Inferior parietal cortex (tissue), 1 donor: ENCODE results near the gene OGN.
A peak's percentile ranks its signal among the peaks of the same experiment; 100 is the strongest.

Experiments
- DNase-seq: peaks from one replicate; pipeline ENCODE4 v3.0.0-alpha.2; 2016; ENCODE audit errors: extremely low spot score

OGN gene

DNA sequence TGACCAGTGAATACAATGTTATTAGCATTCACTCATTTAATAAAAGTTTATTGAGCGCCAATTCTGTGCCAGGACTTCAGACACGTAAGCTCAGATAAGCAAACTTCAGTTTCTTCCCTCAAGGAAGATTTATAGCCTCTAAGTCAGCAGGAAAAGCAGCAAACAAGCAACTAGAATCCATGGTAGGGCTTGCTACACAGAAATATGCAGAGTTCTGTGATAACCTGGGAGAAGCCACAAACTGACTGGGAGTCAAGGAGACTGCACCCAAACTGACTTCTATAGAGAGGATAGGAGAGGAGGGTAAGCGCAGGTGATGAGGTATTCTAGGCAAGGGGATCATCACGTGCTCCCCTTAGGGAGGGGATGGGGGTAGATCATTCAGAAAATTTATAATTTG lies 1.4 kb upstream of the OGN start:
- DNase-seq = no peak

DNA sequence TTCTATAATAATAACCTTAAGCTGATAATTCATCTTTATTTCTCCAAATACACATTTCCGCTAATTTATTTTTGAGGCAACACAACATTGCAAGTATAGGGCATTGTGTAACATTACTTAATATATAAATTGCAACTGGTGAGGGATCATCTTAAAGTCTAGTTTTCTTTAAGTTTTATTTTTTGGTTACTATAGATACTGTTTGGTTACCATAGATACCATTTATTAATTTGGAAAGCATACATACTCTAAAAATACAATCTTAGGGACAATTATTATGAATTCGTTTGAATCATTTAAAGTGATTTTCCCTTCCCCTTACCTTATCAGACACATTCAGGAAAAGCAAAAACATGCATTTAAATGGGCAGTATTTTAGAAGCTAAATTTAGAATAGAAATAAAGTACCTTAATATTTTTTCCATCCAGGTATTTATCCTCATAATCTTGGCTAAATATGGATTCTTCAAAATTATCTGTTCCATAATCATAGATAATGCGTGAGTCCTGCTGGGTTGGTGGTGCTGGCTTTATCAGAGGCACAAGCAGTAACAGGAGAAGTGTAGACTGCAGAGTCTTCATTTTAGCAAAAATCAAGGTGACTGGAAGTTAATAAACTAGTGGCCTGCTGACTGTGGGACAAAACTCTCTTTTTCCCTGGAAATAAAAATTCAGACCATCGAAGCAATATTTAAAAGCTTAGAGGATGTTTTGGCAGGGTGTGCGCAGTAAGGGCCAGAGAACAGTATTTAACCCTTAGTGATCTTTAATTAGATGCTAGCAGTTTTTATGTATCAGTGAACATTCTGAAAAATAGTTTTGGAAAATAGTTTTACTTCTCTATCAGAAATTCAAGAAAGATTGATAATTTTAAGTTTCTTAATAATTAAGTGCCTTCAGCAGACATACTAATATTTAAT lies 1.3 kb downstream of the OGN start:
- DNase-seq = no peak

DNA sequence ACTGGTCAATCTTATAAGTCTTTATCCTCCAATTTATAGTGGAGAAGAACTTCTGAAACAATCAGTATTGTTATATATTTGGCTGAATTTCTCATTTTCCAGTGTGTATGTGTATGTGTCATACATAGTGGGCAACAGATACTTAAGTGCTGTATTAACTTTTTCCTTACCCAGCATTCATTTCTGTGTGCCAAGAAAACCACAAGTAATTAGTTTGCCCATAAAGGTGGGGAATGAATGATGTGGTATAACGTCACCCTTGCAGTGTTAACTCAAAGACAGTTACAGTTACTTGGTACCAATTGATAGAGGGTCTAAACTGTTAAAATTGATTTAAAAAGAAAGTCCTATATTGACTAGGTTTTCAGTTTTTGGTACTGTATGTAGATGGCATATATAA lies 2.0 kb downstream of the OGN start:
- DNase-seq = no peak

DNA sequence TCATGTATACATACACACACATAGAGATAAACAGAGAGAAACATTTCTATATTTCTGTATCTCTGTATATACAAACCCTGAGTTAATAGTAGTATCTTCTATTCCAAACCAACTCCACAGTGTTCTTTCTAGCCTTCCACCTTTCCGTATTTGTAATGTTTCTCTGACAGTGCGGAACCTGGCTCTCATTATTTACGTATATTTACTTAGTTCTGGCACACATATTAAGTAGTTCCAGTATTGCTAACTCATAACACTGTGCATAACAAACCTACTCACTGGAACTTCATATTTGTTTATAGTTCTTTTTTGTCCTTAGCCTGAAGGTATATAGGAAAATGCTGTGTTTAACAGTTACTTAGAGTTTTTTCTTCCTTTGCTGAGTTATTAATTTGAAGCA lies 6.5 kb downstream of the OGN start:
- no peak for DNase-seq

DNA sequence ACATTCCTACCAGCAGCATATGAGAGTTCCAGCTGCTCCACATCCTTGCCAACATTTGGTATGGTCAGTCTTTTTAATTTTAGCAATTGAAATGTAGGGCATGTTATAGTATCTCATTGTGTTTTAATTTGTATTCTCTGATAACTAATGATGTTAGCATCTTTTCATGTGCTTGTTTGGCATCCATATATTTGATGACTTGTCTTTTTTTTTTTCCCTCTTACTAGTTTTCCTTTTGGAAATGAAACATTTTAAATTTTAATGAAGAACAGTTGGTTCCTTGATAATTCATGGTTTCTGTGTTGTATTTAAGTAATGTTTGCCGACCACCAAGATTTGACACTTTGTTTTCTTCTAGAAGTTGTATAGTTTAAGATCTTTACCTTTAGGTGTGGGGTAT lies 8.8 kb downstream of the OGN start:
- no peak for DNase-seq

DNA sequence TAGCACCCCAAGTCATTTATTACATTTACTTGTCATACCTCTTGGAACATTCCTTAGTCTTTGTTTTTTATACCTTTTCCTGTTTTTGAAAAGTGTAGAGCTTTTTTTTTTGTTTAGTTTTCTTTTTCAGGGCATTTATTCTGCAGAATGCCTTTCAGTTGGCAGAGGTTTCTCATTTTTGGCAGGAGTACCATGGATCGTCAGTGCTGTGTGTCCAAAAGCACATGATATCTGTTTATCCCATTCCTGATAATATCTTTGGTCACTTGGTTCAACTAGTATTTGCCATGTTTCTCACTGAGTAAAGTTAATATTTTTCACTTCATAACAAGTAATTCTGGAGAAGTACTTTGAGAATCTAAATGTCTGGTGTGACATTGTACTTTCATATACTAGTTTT lies 10.7 kb downstream of the OGN start:
- DNase-seq = no peak

DNA sequence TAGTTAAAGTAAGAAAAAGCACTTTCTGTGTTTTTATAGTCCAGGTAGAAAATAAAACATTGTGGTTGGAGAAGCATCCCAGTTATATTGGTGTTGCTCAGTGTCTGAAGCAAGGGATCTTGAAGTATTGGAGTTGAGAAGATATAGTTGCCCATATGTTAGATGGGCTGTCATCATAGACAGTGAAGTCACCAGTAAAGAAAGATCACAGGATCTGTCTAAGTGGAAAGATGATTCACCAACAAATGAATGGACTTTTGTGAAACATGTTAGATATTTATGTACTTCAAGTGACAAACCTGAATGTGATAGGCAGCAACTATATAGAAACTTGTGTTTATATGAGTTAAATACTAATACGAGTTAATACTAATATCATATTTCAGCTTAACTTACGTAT lies 11.7 kb downstream of the OGN start:
- DNase-seq = no peak

DNA sequence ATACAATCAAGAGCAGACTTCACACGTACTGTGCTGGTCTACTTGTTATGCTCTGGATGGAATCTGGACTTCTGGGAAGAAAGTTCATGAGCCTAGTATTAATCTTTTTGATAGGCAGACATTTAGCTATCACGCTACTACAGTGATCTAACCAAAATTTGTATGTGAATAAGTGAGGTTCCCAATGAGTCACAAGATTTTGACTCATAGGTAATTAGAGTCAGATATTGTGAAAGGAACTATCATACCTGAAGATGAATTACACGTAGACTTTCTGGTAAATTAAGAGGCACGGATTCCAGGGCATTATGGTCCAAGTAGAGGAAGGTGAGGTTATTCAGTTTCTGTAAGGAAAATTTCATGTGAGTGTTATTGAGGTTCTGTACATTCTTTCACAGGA lies 18.4 kb downstream of the OGN start:
- DNase-seq = no peak

DNA sequence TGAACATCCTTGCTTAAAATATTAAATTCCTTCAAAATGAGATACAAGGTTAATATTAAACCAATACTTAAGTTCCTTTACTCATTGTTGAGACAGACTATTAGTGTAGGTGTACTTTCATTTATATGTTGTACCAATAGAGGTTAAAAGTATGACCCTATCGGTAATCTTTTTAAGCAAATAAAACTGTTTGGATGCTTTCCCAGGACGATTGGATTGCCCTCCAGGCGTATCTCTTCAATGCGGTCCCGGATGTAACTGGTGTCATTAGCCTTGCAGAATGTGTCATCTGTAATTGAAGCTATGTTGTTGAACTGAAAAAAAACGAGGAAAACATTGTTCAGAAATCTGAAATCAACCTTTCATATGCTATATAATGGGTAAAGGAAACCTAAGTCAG lies 18.9 kb downstream of the OGN start:
- DNase-seq = no peak

DNA sequence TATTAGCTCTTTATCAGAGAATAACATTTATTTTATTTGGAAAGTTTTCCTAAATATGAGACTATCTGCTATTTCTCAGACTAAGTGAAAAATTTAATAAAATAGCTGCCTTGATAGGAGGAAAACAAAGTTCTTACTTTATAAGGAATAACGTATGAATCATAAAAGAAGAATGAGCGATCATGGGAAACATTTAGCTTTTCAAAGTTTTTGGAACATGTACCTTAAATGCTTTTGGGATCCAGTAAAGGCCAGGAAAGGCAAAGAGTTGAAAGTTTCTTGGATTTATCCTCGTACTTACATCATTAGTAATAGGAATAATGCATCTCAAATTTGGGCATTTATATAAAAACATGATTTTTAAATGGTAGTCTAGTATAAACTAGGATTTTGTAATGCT lies 19.4 kb downstream of the OGN start:
- DNase-seq = no peak

DNA sequence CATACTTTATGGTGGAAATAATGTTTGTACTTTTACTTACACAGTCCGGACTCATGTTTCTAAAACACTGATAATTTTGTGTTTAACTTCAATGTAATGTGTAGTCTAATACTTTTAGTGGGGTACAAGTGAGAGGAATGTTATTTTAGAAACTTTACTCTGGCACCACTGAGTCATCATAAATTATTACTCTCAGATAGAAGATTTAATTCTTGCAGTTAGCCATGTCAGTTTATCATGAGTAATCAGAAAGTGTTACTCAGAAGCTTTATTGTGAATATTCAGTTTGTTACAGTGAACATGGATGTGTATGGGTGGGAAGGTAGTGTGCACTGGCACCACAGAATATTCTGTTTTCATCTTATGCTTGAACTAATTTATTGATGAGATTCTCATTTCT lies 20.0 kb downstream of the OGN start:
- DNase-seq = no peak

DNA sequence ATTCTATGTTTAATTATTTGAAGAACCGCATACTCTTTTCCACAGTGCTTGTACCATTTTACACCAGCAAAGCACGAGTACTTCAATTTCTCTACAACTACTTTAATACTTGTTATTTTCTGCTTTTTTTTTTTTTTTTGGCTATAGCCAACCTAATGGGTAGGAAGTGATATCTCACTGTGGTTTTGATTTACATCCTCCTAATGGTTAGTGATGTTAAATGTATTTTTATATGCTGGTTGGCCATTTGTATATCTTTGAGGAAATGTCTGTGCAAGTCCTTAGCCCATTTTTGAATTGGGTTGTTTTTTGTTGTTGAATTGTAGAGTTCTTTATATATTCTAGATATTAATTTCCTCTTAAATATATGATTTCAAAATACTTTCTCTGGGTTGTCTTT lies 22.6 kb downstream of the OGN start:
- no peak for DNase-seq

DNA sequence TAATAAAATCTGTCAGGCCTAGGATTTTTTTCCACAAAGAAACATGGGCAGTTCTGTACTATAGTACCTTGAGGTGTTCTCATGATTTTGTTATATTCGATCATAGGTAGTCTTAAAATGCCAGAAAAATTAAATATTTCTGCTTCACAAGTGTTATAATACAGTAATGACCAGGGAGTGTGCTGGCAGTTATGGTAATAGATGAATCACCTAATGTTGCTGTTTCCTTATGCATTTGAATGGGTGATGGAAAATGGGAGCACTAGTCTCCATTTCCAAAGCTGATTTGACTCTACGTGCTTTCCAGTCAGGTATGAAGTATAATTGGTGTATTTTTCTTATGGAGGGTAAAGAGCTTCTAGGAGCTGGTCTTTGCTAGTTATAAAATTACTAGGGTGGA lies 23.8 kb downstream of the OGN start:
- no peak for DNase-seq

DNA sequence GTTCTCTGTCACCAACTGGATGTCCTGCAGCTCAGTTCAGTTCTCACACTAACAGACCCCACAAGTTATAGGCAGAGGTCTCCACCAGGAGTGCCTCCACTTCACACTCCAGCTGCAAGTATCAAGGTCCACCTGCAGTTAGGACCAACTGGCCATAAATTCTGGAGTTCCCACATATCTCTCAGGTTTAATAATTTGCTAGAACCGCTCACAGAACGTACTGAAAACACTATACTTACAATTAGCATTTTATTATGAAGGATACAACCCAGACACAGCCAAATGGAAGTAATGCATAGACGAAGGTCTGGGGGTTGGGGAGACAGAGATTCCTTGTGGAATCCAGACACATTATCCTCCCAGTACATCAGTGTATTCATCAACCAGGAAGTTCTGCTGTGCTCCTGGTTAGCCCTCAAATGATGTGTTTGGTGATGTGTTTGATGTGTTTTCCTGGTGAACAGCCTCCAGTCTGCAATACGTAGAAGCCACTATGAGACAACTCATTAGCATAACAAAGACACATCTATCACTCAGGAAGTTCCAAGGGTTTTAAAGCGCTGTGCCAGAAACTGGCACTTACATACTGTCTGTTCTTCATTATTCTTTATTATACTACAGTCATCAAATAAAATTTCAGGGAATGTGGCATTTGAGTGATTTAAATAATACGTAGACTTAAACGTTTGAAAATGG lies 25.4 kb downstream of the OGN start:
- DNase-seq = no peak

DNA sequence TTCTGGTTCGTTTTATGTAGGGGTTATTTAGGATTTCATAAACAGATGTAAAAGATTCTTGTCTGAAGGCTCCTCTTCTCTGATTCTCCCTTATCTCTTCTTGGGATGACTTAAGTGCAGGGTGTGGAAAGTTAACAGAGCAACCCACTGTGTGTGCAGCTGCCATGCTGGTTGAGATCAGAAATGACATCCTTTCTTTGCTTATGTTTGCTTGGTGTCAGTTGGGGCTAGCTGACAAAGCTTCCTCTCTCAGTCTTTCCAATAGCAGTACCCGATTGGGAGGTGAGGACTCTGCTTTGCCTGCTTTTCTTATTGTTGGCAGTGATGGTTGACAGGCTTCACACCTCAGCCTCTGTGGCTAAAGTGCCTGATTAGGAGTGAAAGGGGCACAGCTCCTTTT lies 26.5 kb downstream of the OGN start:
- no peak for DNase-seq

DNA sequence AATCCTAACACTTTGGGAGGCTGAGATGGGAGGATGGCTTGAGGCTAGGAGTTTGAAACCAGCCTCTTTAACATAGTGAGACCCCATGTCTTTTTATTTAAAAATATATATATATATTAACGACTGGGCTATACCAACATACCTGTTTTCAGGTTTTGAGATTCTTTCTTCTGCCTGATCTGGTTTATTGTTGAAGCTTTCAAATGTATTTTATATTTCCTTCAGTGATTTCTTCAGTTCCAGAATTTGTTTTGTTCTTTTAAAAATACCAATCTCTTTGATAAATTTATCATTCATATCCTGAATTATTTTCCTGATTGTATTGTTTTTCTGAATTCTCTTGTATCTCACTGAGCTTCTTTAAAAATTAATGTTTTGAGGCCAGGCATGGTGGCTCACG lies 31.2 kb downstream of the OGN start:
- DNase-seq = no peak

DNA sequence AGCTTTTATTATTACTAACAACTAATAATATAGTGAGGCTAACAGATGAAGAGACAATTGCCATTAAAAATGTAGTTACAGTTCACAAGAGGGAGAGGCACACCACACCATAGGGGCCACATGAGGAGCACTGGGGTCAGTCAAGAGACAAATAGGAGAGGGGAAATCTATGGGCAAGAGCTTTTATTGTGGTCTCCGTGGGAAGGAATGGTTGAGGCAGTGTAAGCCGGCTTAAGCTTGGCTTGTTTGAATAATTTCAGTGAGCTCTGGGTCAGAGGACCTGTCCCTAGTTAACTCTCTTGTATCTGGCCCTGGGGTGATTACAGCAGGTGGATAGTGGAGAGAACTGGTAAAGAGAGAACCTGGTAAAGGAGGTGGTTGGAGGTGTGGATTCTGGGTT lies 35.3 kb downstream of the OGN start:
- no peak for DNase-seq

DNA sequence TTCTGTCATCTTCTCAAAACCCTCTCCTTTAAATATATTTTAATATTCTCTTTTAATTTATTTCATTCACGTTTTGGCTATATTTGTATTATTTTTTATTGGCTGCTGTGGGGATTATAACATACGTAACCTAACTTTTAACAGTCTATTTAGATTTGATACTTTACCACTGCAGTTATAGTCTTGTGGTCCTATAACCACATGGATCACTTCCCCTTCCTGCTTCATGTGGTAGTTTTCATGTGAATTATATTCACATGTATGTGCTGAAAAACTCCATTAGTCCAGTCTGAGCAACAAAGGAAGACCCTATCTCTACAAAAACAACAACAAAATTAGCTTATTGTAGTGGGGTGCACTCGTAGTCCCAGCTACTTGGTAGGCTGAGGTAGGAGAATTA lies 44.3 kb downstream of the OGN start:
- no peak for DNase-seq

DNA sequence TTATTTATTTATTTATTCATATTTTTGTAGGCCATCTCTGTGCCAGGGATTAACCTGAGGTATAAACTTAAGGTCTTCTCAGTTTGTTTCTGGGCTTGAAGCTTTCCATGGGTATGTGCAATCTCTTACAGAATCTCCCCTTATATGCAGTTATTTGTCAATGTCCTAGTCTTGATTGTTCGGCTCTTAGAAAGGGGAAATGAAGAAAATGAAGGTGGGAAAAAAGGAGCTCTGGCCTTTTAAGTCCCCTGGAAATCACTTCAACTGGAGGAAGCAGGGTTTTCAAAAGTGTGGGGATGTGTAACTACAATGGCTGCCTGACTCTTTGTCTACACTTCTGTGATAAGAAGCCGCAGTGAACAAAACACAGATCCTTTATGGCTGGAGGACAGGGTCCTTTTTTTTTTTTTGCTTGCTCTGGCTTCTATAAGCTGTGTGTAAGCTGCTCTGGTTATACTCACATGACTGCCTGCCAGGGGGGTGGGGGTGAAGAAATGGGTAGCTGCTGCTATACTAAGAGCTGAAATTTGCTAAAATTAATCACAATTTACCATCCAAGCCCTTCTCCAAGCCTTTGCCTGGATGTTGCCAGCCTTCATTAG lies 44.9 kb downstream of the OGN start:
- no peak for DNase-seq

DNA sequence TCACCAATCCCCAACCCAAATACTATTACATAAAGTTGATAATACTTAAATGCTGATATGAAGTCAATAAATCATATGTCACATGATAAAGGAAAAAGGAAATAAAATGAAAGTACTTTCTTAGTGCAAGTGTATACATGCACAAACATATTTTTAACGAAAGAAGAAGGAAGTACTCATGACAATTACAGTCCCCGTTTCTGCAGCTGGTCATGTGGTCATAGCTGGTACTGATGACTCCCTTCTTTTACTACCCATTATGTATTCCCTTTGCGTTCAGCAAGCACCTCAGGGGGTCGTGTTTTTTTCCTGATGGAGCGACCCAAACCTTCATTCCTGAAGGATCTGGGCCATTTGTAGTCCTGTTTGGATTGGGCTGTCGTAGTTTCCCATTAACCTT lies 51.3 kb downstream of the OGN start:
- DNase-seq = no peak

DNA sequence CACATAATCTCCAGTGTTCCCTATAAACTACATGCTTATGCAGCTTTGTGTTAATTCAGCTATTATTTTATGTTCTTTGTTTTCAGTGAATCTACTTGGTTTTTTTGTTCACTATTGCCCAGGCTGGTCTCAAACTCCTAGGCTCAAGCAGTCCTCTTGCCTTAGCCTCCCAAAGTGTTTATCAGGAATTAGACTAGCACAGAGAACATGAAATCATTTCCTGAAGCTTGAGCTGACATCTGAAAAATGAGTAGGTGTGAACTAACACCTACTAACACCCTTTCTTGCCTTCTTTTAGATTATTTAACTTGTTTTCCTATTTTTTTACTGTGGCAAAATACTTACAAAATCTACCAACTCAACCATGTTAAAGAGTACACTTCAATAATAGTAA lies 53.6 kb downstream of the OGN start:
- no peak for DNase-seq

DNA sequence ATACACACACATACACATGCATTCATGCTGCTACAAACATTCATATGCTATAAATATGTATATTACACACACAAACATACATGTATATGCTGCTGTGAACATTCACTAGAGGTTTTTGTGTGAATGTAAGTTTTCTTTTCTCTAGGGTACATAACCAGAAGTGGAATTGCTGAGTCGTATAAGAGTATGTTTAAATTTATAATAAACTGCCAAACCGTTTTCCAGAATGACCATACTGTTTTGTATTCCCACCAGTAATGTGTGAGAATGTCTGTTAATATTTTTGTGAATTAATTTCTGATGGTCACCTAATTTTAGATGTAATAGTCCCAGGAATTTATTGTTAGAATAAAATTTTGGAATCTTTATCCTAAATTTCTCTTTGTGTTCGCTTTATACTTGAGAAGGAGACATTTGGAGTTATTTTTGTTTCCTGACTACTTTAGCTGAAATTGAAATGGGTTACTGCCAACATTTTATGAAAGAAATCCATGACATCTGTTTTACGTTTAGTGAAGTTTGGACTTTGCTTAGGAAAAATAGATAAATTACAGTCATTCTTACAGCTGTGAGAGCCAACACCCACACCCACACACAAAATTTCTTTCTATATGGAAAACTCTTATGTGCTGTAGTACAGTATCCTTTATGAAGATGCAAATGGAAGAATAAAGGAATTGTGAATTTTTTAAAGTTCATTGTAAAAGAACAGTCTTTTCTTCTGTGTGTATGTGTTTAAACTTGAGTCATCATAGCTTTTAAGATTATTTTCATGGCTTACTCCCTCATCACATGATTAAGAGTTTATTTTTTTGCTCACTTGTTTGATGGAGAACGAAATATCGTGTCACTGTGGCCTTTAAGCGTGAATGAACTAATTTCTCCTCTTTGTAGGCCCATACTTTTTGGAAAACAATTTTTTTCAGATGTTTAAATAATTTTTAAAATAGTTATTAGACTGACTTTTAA lies 54.3 kb downstream of the OGN start:
- DNase-seq = peak; percentile 25
